GM12878 (cell line): Measurements from ENCODE around the gene CIPC. TPM values are rescaled to one million over a fixed set of nuclear protein-coding genes. Genes with fewer than 3 reads are reported as not detected.

Source experiments
- ATAC-seq: fragments of 200-7000 bp; cut with Tn5 transposase; 3 replicates; pipeline ENCODE4 v1.9.1; 2020; ENCODE audit warnings: mild to moderate bottlenecking, moderate library complexity
- BruUV-seq: library from RNA; stranded (reverse); fragments of 400-500 nt; replicated peaks from 2 replicates; lab custom pipeline; 2021; lab: Mats Ljungman, UMichigan
- CTCF ChIA-PET: fragments of 300-600 bp; sonication (Branson Sonifier 250); formaldehyde crosslinking; extraction: SDS; loops from one replicate; lab custom pipeline; 2021; ENCODE audit warnings: inconsistent platforms; lab: Yijun Ruan, JAX
- POLR2A ChIA-PET: fragments of 350-600 bp; formaldehyde crosslinking; extraction: SDS; loops from one replicate; lab custom pipeline; 2021; ENCODE audit warnings: inconsistent platforms; lab: Charles Lee
- RAD21 ChIA-PET: fragments of 300-600 bp; sonication (Branson Sonifier 250); formaldehyde crosslinking; loops from one replicate; lab custom pipeline; 2023; ENCODE audit warnings: antibody characterized with exemption; ENCODE audit not compliant: unreplicated experiment; lab: Charles Lee
- SMC1A ChIA-PET: fragments of 300-600 bp; sonication (Branson Sonifier 250); formaldehyde crosslinking; loops from one replicate; lab custom pipeline; 2023; ENCODE audit not compliant: unreplicated experiment, uncharacterized antibody; lab: Charles Lee
- DNase-seq: peaks from one replicate; pipeline ENCODE4 v3.0.0-alpha.2; 2011; ENCODE audit warnings: low read depth, low spot score
- FAIRE-seq: peaks from 3 replicates; lab custom pipeline; 2011; peaks lifted over from hg19 to GRCh38; lab: Jason Lieb, UNC
- H2AFZ ChIP-seq: 2 replicates; pipeline ENCODE4 v1.6.0; 2011; ENCODE audit warnings: low read depth, low read length, control low read depth; ENCODE audit not compliant: control insufficient read depth
- H3K27ac ChIP-seq: 2 replicates; pipeline ENCODE4 v1.5.1; 2011; ENCODE audit warnings: control low read depth; ENCODE audit not compliant: control insufficient read depth, insufficient read depth
- H3K27me3 ChIP-seq, 2 experiments: replicated peaks in 1 of 2; 2 replicates each; pipeline versions ENCODE4 v1.6.0 to v1.6.1; 2011; ENCODE audit warnings: low read length in 1 of 2; ENCODE audit not compliant: control insufficient read depth in 2 of 2, insufficient read depth in 2 of 2
- H3K36me3 ChIP-seq, 2 experiments: 2 replicates each; pipeline ENCODE4 v1.5.1; 2011; ENCODE audit warnings: low read length in 1 of 2; ENCODE audit not compliant: control insufficient read depth in 2 of 2, insufficient read depth in 2 of 2
- H3K4me1 ChIP-seq: 2 replicates; pipeline ENCODE4 v1.6.1; 2011; ENCODE audit warnings: mild to moderate bottlenecking, low read length, moderate library complexity, mixed read lengths; ENCODE audit not compliant: control insufficient read depth, insufficient read depth
- H3K4me2 ChIP-seq: 2 replicates; pipeline ENCODE4 v1.6.0; 2011; ENCODE audit warnings: control low read depth; ENCODE audit not compliant: control insufficient read depth, insufficient read depth
- H3K4me3 ChIP-seq: fragments of 200-600 bp; sonication (generic); 2 replicates; pipeline ENCODE4 v1.5.1; 2016
- H3K79me2 ChIP-seq: 2 replicates; pipeline ENCODE4 v1.6.0; 2011; ENCODE audit warnings: low read length; ENCODE audit not compliant: control insufficient read depth, insufficient read depth
- H3K9ac ChIP-seq: 2 replicates; pipeline ENCODE4 v1.8.0; 2011; ENCODE audit warnings: low read length, control low read depth, mixed read lengths; ENCODE audit not compliant: control insufficient read depth, insufficient read depth
- H3K9me3 ChIP-seq: replicated peaks from 3 replicates; pipeline ENCODE4 v1.5.1; 2011; ENCODE audit warnings: mild to moderate bottlenecking, low read length; ENCODE audit not compliant: control insufficient read depth, insufficient read depth
- H4K20me1 ChIP-seq: 2 replicates; pipeline ENCODE4 v1.6.0; 2011; ENCODE audit not compliant: control insufficient read depth, insufficient read depth
- CUX1 ChIP-seq: IDR thresholded peaks from 2 replicates; pipeline ENCODE4 v1.6.1; 2012; ENCODE audit warnings: improper control_type of control experiment, low read depth, low read length; ENCODE audit not compliant: insufficient replicate concordance
- EP300 ChIP-seq, 2 experiments: fragments of 150-350 bp in 1 of 2; IDR thresholded peaks; 2 replicates each; pipeline ENCODE4 v1.6.1; 2011 to 2012; ENCODE audit warnings: low read depth in 2 of 2, low read length in 2 of 2, borderline replicate concordance in 1 of 2, improper control_type of control experiment in 1 of 2, inconsistent platforms in 1 of 2; ENCODE audit not compliant: control insufficient read depth in 1 of 2
- ETV6 ChIP-seq, 2 experiments: fragments of 450-650 bp in 1 of 2; IDR thresholded peaks in 1 of 2; conservative IDR thresholded peaks in 1 of 2; 2 replicates each; pipeline ENCODE4 v1.6.1; 2014; ENCODE audit warnings: antibody characterized with exemption in 1 of 2, borderline replicate concordance in 1 of 2, low read depth in 1 of 2, mild to moderate bottlenecking in 1 of 2, moderate library complexity in 1 of 2
- FOS ChIP-seq: IDR thresholded peaks from 3 replicates; pipeline ENCODE4 v1.6.1; 2011; ENCODE audit warnings: borderline replicate concordance; ENCODE audit not compliant: insufficient read length; ENCODE audit errors: extremely low read depth
- GATAD2B ChIP-seq: fragments of 450-650 bp; conservative IDR thresholded peaks from 2 replicates; pipeline ENCODE4 v1.6.1; 2017; ENCODE audit warnings: low read depth, mild to moderate bottlenecking, moderate library complexity
- HDAC2 ChIP-seq: fragments of 200-600 bp; sonication (generic); IDR thresholded peaks from 2 replicates; pipeline ENCODE4 v1.6.1; 2017
- HDAC6 ChIP-seq: fragments of 200-600 bp; sonication (generic); IDR thresholded peaks from one replicate; pipeline ENCODE4 v1.8.0; 2017; ENCODE audit warnings: antibody characterized with exemption; ENCODE audit not compliant: unreplicated experiment
- IRF4 ChIP-seq: IDR thresholded peaks from 2 replicates; pipeline ENCODE4 v1.6.1; 2011; ENCODE audit warnings: low read depth, low read length
- MEF2B ChIP-seq: fragments of 450-650 bp; IDR thresholded peaks from 2 replicates; pipeline ENCODE4 v1.6.1; 2018; ENCODE audit warnings: mild to moderate bottlenecking, moderate library complexity; ENCODE audit not compliant: partially characterized antibody, poor library complexity, severe bottlenecking
- NFIC ChIP-seq: IDR thresholded peaks from 2 replicates; pipeline ENCODE4 v1.6.1; 2012; ENCODE audit warnings: low read depth, mild to moderate bottlenecking, inconsistent platforms, low read length, moderate library complexity
- NR2C1 ChIP-seq: fragments of 450-650 bp; IDR thresholded peaks from 2 replicates; pipeline ENCODE4 v1.6.1; 2017; ENCODE audit warnings: antibody characterized with exemption, mild to moderate bottlenecking, moderate library complexity
- RCOR1 ChIP-seq: conservative IDR thresholded peaks from 2 replicates; pipeline ENCODE4 v1.6.1; 2012; ENCODE audit warnings: low read depth, low read length, improper control_type of control experiment
- SMAD5 ChIP-seq: IDR thresholded peaks from 2 replicates; pipeline ENCODE4 v1.6.1; 2016; ENCODE audit warnings: antibody characterized with exemption, low read depth
- USF1 ChIP-seq: IDR thresholded peaks from 2 replicates; pipeline ENCODE4 v1.6.1; 2011; ENCODE audit warnings: borderline replicate concordance, low read depth, mild to moderate bottlenecking, moderate library complexity, mixed read lengths, low read length; ENCODE audit not compliant: insufficient read depth; ENCODE audit errors: extremely low read length
- ZSCAN29 ChIP-seq: fragments of 450-650 bp; IDR thresholded peaks from 2 replicates; pipeline ENCODE4 v1.6.1; 2017; ENCODE audit warnings: mild to moderate bottlenecking, moderate library complexity
- WGBS: methylation state at CpG from one replicate; pipeline ENCODE4 v1.1.6; 2016; ENCODE audit warnings: low lambda C conversion rate; ENCODE audit not compliant: insufficient replicate concordance, insufficient coverage; ENCODE audit errors: missing lambda C conversion rate; 5-methylcytosine and 5-hydroxymethylcytosine counted together
- in situ Hi-C: fragments of 300-500 bp; cut with MboI; formaldehyde crosslinking; loops from 9 replicates; pipeline ENCODE4 v1.14.3; 2018; ENCODE audit warnings: mixed read lengths
- intact Hi-C: fragments of 100-400 bp; cut with micrococcal nuclease; formaldehyde crosslinking; loops from one replicate; pipeline ENCODE4 v1.14.2; 2022; ENCODE audit not compliant: unreplicated experiment
- polyA plus RNA-seq, 11 experiments: library from polyadenylated mRNA; depleted of rRNA in 4 of 11; unstranded in 6 of 11; stranded (reverse) in 5 of 11; fragments of >200 nt; fragmentation: Nextera tagmentation in 4 of 11; fragmentation: Illumina TruSeq in 1 of 11; extraction: Ambion mirVana in 4 of 11; extraction: Trizol in 1 of 11; gene quantifications; 1 replicate in 1 of 11; 2 replicates in 10 of 11; pipeline versions ENCODE4 v1.2.1 to v1.2.3, GENCODE V29; 2011 to 2016; ENCODE audit warnings: inconsistent platforms in 2 of 11, missing spikeins in 2 of 11, low read depth in 1 of 11
- total RNA-seq, 4 experiments: library from RNA; depleted of rRNA in 3 of 4; stranded (reverse); fragments of >200 nt in 3 of 4; fragmentation: Illumina TruSeq in 1 of 4; extraction: Trizol in 1 of 4; gene quantifications; 2 replicates each; pipeline versions ENCODE4 v1.2.1 to v1.2.3, GENCODE V29; 2013 to 2021
- TF ChIP-seq, protein P1 (sequence below): fragments of 450-650 bp; IDR thresholded peaks from 2 replicates; pipeline ENCODE4 v1.6.1; 2016; ENCODE audit warnings: mild to moderate bottlenecking

CIPC gene
- total and polyA plus RNA-seq, 10 of the 15 experiments (the other 5 are each of a cell fraction or from before 2014, with no cell fraction given), result 5.6 to 29.5 (median 16.5) TPM

DNA sequence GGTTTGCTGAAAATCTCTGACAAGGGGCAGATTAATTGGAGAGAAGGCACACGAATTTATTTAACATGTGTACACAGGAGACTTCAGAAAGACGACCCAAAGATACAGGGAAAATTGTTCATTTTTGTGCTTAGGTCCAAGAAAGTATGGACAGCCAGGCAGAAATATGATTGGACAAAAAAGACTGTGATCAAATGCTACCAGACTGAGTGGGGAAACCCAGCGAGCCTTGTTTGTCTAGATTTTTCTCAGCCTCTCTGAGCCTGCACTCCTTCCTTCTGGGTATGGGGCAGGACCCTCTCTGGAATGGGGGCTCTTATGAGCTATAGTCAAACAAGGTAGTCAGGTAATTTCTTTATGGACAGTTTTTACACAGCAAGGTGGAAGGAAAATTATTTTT is 10.4 kb upstream of the CIPC start:
- 2% methylated on average over 3 of the region's 3 CpGs for WGBS
- intact Hi-C loops, result no loop called here
- Histone ChIP-seq H3K4me3 (no peak overlapping the region), H3K27ac (no peak overlapping the region), H3K9ac (no peak overlapping the region), H2AFZ (no peak overlapping the region), H3K4me2 (no peak overlapping the region), H3K79me2 (no peaks in the 10 kb centered on the region), H3K36me3 (no peaks in the 10 kb centered on the region), H3K9me3 (peaks cover 11% of the 10 kb centered on the region), H3K4me1 (peaks cover 10% of the 10 kb centered on the region), H4K20me1 (no peaks in the 10 kb centered on the region), H3K27me3 (no peaks in the 10 kb centered on the region; a peak in 1 of 4 replicates)
- ChIA-PET RAD21 (interaction anchor here (2.7 to 13.8 kb wide), 2 partner anchors 20 to 36 kb away, joined by 11 to 199 read pairs; no protein-coding TSS in a partner anchor), SMC1A (interaction anchor here (1.0 to 13.7 kb wide), 6 partner anchors 7 to 215 kb away, joined by 3 to 214 read pairs (median 12); partner anchors contain the start of gene CIPC), POLR2A (no interaction called here), CTCF (interaction anchor here (0.9 to 20.7 kb wide), 6 partner anchors 0 to 174 kb away, joined by 3 to 719 read pairs (median 14); partner anchors contain the start of gene CIPC)
- ATAC-seq (no peak), FAIRE-seq (no peak), DNase-seq (no peak)
- BruUV-seq, result no TSS peak
- in situ Hi-C loops, result no loop called here
- no peak for TF ChIP-seq CUX1
- TF ChIP-seq HDAC6, result no peak
- TF ChIP-seq MEF2B, result no peak
- TF ChIP-seq FOS, result no peak
- no peak for TF ChIP-seq ZSCAN29
- TF ChIP-seq SMAD5, result no peak
- no peak for TF ChIP-seq ETV6 (conservative IDR thresholded peaks at IDR 0.05 in 1 of 2, IDR thresholded peaks at IDR 0.05 in 1 of 2; ENCODE audit: borderline replicate concordance in 1 of 2, low read depth in 1 of 2)
- TF ChIP-seq IRF4, result no peak
- no peak for TF ChIP-seq HDAC2
- TF ChIP-seq EP300 (IDR thresholded peaks at IDR 0.05; ENCODE audit: borderline replicate concordance in 1 of 2, control insufficient read depth in 1 of 2, low read depth in 2 of 2, low read length in 2 of 2), result no peak
- TF ChIP-seq GATAD2B, result no peak
- TF ChIP-seq, protein P1, sequence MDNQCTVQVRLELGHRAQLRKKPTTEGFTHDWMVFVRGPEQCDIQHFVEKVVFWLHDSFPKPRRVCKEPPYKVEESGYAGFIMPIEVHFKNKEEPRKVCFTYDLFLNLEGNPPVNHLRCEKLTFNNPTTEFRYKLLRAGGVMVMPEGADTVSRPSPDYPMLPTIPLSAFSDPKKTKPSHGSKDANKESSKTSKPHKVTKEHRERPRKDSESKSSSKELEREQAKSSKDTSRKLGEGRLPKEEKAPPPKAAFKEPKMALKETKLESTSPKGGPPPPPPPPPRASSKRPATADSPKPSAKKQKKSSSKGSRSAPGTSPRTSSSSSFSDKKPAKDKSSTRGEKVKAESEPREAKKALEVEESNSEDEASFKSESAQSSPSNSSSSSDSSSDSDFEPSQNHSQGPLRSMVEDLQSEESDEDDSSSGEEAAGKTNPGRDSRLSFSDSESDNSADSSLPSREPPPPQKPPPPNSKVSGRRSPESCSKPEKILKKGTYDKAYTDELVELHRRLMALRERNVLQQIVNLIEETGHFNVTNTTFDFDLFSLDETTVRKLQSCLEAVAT, result no peak
- TF ChIP-seq USF1, result no peak
- no peak for TF ChIP-seq NR2C1
- no peak for TF ChIP-seq RCOR1
- no peak for TF ChIP-seq NFIC
